Adipocyte (in vitro differentiated cells): Measurements from ENCODE around the gene TRMT1.
A peak's percentile ranks its signal among the peaks of the same experiment; 100 is the strongest.

Source experiments
- DNase-seq: peaks from one replicate; pipeline ENCODE4 v3.0.0-alpha.2; 2015; ENCODE audit warnings: low read depth
- H3K27me3 ChIP-seq: replicated peaks from 2 replicates; pipeline ENCODE4 v1.7.0; 2013; ENCODE audit warnings: mild to moderate bottlenecking, low read length, moderate library complexity; ENCODE audit not compliant: control insufficient read depth, insufficient read depth
- H3K36me3 ChIP-seq: 2 replicates; pipeline ENCODE4 v1.7.0; 2013; ENCODE audit warnings: low read length, mild to moderate bottlenecking, moderate library complexity; ENCODE audit not compliant: control insufficient read depth, insufficient read depth, severe bottlenecking
- H3K4me1 ChIP-seq: 2 replicates; pipeline ENCODE4 v1.7.0; 2013; ENCODE audit warnings: mild to moderate bottlenecking, low read length, moderate library complexity; ENCODE audit not compliant: control insufficient read depth, insufficient read depth
- H3K4me3 ChIP-seq: 2 replicates; pipeline ENCODE4 v1.7.0; 2013; ENCODE audit warnings: mild to moderate bottlenecking, low read length, moderate library complexity
- H3K9ac ChIP-seq: 2 replicates; pipeline ENCODE4 v1.7.0; 2013; ENCODE audit warnings: mild to moderate bottlenecking, low read length, moderate library complexity
- H3K9me3 ChIP-seq: 2 replicates; pipeline ENCODE4 v1.7.0; 2013; ENCODE audit warnings: mild to moderate bottlenecking, low read length, moderate library complexity; ENCODE audit not compliant: control insufficient read depth

The TRMT1 gene

DNA sequence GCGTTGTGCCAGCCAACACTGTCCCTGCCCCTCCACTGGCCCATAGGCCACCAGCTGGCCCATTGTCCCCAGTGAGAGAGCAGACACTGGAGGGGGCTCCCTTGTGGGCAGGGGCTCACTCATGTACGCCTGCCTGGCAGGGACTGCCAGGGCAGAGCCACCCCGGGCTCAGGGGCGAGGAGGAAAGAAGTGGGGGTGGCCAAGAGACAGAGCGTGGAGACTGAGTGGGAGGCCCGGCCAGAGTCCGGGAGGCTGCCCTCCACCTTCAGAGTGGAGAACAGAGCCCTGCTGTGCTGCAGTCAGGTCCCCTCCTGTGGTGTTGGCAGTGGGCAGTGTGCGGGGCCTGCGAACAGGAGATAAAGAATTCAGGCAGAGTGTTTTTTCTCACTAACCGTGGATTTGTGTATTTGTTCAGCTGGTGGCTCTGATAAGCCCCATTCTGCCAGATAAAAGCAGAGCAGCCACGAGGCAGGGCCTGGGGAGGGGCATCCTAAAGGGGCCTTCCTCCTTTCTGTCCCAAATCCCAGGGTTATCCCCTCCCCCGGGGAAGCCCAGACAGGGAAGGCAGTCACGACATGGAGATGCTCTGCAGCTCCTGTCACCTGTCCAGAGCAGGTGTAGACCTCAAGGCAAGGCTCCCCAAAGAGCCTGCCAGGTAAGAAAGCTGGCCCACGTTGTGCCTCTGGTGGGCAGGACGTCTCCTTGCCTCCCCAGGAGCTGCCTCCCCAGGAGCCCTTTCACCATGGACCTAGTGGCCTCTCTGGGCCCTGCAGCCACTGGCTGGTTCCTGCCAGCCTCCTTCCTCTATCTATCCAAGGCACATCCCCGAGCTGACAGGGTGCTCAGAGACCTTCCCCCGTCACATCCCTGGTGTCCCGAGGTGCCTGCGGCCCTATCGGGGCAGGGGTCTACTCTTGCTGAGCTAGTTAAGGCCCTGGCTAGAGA, 46.9 kb downstream of the TRMT1 start:
- Histone ChIP-seq H3K4me3 (no peak overlapping the region), H3K27me3 (no peaks in the 10 kb centered on the region), H3K9ac (peak overlapping the region; percentile 69), H3K9me3 (no peaks in the 10 kb centered on the region), H3K36me3 (peaks cover 16% of the 10 kb centered on the region), H3K4me1 (peaks cover 47% of the 10 kb centered on the region)
- no peak for DNase-seq

DNA sequence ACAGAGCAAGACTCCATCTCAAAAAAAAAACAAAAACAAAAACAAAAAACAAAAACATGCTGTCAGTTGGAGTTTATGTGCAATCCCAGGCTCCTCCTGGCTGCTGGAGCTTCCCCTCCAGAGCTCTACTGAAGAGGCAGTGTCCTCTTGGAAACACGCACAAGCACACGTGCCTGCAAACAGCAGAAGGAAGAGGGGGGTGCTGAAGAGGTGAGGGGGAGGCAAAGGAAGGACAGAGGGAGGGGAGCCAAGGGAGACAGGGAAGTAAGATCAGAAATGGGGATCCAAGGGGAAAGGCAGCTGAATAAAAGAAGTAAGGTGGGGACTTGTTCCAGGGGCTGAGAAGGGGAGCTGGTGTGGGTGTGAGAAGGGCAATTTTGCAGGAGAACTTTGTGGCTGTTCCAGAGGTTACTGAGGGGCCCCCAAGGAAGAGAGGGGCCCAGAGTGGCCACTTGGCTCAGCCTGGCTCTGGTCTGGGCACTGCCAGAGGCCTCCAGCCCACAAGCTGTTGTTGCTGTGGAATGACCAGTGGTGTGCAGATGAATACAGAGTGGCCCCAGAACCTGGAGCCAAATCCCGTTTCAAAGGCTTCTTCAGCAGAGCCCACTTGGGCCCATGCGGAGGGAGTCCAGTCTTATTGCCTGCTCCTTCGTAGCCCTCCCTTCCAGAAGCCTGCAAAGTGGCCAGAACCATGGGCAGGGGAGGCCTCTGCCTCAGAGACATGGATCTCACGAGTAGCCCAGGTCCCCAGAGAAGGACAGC, 48.3 kb downstream of the TRMT1 start:
- no peak for DNase-seq
- H3K4me1 ChIP-seq, result peaks cover 61% of the 10 kb centered on the region
- no peaks in the 10 kb centered on the region for H3K9me3 ChIP-seq
- peaks cover 3% of the 10 kb centered on the region for H3K36me3 ChIP-seq
- H3K27me3 ChIP-seq, result no peaks in the 10 kb centered on the region
- peak overlapping the region; percentile 3 for H3K9ac ChIP-seq
- H3K4me3 ChIP-seq, result no peak overlapping the region

DNA sequence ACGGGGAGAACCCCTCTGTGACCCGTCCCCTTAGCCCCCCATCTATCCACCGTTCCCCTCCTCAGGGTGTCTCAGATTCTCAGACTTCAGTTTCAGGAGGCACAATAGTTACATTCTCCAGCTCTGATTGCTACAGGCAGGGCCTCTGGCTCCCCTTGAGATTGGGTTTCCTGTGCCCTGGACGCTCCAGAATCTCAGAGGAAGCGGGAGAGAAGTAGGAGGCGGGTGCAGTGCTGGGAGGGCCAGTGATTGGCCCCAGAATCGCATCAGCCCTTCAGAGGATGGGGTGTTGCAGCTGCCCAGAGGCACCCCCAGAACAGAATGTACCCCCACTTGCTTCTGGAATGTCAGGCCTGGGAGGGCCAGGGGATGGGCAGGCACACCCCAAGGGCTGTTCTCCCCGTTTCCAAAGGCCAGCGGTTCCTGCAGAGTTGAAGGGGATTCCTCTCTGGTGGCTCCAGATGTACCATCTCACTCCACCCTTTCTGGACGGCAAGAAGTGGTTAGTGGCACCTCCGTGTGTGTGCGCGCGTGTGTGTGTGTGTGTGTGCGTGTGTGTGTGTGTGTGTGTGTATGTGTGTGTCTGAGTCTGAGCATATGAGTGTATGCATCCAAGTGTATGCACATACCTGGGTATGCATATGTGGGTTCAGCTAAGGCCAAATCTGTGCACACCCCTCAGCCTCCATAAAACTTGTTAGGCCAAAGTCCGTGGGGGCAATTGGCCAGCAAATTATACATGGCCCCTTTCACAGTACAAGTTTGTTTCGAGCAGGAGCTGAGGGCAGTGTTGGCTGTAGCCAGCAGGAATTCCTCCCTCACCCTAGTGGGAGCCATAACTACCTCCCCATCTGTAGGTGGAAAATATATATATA, 49.4 kb downstream of the TRMT1 start:
- Histone ChIP-seq H3K27me3 (no peaks in the 10 kb centered on the region), H3K4me3 (no peak overlapping the region), H3K9me3 (no peaks in the 10 kb centered on the region), H3K9ac (peak overlapping the region; percentile 46), H3K4me1 (peaks cover 72% of the 10 kb centered on the region), H3K36me3 (no peaks in the 10 kb centered on the region)
- DNase-seq, result no peak

DNA sequence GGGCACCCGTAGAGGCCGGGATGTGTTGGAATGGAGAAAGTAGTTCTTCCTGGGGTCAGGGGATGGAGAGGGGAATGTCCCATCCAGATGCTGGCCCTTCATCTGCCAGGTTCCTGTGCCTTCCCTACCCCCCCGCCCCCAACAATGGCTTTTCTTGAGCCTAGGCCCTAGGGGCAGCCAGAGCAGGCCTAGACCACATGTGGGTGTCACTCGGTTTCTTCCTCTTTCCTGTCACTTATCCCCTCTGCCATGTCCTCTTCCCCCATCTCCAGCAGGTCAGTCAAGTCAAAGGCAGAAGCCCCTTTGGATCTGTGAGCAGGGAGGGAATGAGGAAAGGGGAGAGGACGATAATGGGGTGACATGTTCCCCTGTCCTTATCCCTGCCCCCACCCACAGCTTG, 50.3 kb downstream of the TRMT1 start:
- peaks cover 78% of the 10 kb centered on the region for H3K4me1 ChIP-seq
- H3K9me3 ChIP-seq, result no peaks in the 10 kb centered on the region
- H3K4me3 ChIP-seq, result no peak overlapping the region
- H3K27me3 ChIP-seq, result no peaks in the 10 kb centered on the region
- no peak for DNase-seq
- no peaks in the 10 kb centered on the region for H3K36me3 ChIP-seq
- peak overlapping the region; percentile 47 for H3K9ac ChIP-seq

DNA sequence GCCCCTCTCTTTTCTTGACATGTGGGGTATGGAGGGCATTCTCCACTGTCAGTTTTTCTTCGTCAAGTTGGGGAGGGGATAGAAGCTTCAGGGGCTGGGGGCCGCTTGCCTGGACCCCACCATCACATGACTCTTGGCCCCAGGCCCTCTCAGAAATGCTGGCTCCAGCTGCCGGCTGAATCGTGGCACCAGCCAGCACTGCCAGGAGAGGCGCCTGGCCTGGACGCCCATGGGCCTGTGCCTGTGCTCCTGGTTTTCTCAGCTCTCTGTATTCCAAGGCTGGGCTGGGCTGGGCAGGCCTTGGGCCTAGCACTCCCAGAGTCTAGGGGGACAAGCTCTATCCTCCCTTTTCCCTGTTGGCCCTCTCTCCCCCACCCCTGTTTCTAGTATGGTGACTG, 52.4 kb downstream of the TRMT1 start:
- DNase-seq, result no peak
- Histone ChIP-seq H3K9ac (peak overlapping the region; percentile 86), H3K4me1 (peaks cover 92% of the 10 kb centered on the region), H3K27me3 (no peaks in the 10 kb centered on the region), H3K9me3 (no peaks in the 10 kb centered on the region), H3K4me3 (no peak overlapping the region), H3K36me3 (no peaks in the 10 kb centered on the region)

DNA sequence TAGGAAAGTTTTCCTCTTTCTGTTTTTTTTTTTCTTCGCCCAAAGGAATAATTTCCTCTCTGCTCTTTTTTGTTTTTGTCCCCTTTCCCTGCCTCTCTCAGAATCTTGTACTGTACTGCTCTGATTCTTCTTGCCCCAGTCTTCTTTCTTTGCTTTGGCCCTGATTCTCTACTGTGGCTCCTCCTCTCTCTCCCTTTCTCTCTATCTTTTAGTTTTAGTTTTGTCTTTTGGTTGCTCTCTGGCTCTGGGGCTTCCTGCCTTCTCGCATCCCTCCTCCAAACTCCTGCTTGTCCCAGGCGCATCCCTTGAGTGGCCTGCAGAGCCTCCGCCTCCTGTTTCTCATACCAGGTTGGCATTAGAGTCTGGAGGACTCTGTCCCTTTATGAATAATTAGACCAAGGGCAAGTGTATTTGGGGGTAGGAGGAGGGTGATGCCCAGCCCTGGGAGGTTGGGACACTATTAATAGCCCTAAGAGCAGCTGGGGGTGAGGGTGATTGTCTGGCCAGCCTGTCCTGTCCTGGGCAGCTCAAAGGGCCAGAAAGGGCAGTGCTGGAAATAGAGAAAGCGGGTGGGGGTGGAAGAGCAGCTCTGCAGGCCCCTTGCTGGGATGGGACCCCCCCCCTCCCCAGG, 53.0 kb downstream of the TRMT1 start:
- peaks cover 95% of the 10 kb centered on the region for H3K4me1 ChIP-seq
- H3K9me3 ChIP-seq, result no peaks in the 10 kb centered on the region
- H3K4me3 ChIP-seq, result no peak overlapping the region
- peak overlapping the region; percentile 86 for H3K9ac ChIP-seq
- DNase-seq, result no peak
- H3K27me3 ChIP-seq, result no peaks in the 10 kb centered on the region
- no peaks in the 10 kb centered on the region for H3K36me3 ChIP-seq

DNA sequence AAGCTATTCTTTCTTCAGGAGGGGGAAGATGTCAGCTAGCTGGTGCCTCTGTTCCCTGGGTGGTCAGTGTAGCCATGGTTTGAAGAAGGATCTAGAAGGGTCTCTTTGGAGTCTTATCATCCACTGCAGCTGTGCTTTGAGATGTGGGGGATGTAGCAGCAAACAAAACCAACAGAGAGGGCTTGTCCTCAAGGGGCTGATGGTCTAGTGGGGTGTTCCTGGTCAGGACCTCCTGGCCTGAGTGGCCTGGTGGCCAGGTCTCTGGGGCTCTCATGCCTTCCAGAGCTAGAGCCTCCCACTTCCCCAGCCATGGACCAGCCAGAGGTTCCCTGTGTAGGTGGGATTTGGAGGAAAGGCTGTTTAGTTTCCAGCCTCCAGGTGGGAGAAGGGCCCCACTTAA, 54.2 kb downstream of the TRMT1 start:
- H3K9ac ChIP-seq, result peak overlapping the region; percentile 86
- no peak overlapping the region for H3K4me3 ChIP-seq
- H3K27me3 ChIP-seq, result no peaks in the 10 kb centered on the region
- no peaks in the 10 kb centered on the region for H3K36me3 ChIP-seq
- DNase-seq, result no peak
- peaks cover 98% of the 10 kb centered on the region for H3K4me1 ChIP-seq
- H3K9me3 ChIP-seq, result no peaks in the 10 kb centered on the region

GRCh38 chr19:13060964-13061927, 55.3 kb downstream of the TRMT1 start:
- peak overlapping the region; percentile 71 for H3K4me3 ChIP-seq

DNA sequence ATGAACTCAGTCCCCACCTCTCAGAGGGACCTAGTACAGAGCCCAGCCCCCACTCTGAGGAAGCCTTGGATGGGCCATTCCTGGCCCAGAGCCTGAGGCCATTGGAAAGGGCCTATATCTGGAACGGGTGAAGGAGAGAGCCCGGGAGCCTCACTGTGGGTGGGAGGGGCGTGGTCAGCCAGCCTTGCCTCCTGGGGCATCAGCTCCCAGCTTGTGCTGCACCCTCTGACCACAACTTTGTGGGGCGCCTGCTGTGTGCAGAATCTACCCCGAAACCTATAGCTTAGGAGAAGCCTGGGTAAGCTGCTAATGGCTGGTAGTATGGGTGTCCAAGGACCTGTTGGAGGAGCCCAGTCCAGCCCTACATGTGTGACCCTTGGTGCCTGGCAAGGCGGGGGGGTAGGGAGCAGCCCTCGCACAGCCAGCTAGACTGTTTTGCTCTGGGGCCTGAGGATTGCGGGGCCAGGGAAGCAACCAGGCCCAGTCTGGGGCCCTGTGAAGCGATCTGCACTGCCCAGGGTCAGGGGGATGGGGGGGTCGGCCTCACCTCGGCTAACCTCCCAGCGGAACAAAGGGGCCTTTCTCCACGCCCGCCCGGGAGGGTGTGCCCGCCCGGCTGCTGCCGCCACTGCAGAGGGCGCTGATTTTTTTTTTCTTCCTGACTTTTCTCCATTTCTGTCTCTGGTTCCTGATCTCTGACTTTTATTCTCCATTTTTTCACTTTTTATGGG, 56.1 kb downstream of the TRMT1 start:
- peak; percentile 24 for DNase-seq
- H3K27me3 ChIP-seq, result no peaks in the 10 kb centered on the region
- peak overlapping the region; percentile 71 for H3K4me3 ChIP-seq
- H3K9ac ChIP-seq, result peak overlapping the region; percentile 86
- peaks cover 98% of the 10 kb centered on the region for H3K4me1 ChIP-seq
- no peaks in the 10 kb centered on the region for H3K36me3 ChIP-seq
- H3K9me3 ChIP-seq, result no peaks in the 10 kb centered on the region

More at GRCh38 chr19:13060964-13061927, 55.3 kb downstream of the TRMT1 start:
- peak overlapping the region; percentile 86 for H3K9ac ChIP-seq
- H3K4me1 ChIP-seq, result peaks cover 98% of the 10 kb centered on the region
- DNase-seq, result peak; percentile 95
- no peaks in the 10 kb centered on the region for H3K27me3 ChIP-seq
- H3K36me3 ChIP-seq, result no peaks in the 10 kb centered on the region
- H3K9me3 ChIP-seq, result no peaks in the 10 kb centered on the region
